Effector memory CD4-positive, alpha-beta T cell (primary cell): Measurements from ENCODE around the gene SMYD3.

Experiments used
- DNase-seq, 3 donors: peaks; one replicate each; pipeline ENCODE4 v3.0.0-alpha.2; 2020
- H3K27ac ChIP-seq: 2 replicates; pipeline ENCODE4 v1.7.0; 2013; ENCODE audit warnings: mild to moderate bottlenecking, low read length, moderate library complexity; ENCODE audit not compliant: insufficient read depth, poor library complexity, severe bottlenecking
- H3K27me3 ChIP-seq: replicated peaks from 2 replicates; pipeline ENCODE4 v1.7.0; 2013; ENCODE audit warnings: mild to moderate bottlenecking, low read length; ENCODE audit not compliant: insufficient read depth, control insufficient read depth, poor library complexity, severe bottlenecking
- H3K36me3 ChIP-seq: 2 replicates; pipeline ENCODE4 v1.7.0; 2013; ENCODE audit warnings: mild to moderate bottlenecking, low read length, moderate library complexity; ENCODE audit not compliant: control insufficient read depth, insufficient read depth
- H3K4me1 ChIP-seq: 2 replicates; pipeline ENCODE4 v1.7.0; 2013; ENCODE audit warnings: low read length, mild to moderate bottlenecking; ENCODE audit not compliant: control insufficient read depth, insufficient read depth, poor library complexity, severe bottlenecking
- H3K4me3 ChIP-seq: 2 replicates; pipeline ENCODE4 v1.7.0; 2013; ENCODE audit warnings: low read length, low read depth, mild to moderate bottlenecking; ENCODE audit not compliant: insufficient read depth, poor library complexity, severe bottlenecking
- H3K9me3 ChIP-seq: 2 replicates; pipeline ENCODE4 v1.7.0; 2013; ENCODE audit warnings: mild to moderate bottlenecking, low read length, moderate library complexity; ENCODE audit not compliant: control insufficient read depth

The SMYD3 gene

DNA sequence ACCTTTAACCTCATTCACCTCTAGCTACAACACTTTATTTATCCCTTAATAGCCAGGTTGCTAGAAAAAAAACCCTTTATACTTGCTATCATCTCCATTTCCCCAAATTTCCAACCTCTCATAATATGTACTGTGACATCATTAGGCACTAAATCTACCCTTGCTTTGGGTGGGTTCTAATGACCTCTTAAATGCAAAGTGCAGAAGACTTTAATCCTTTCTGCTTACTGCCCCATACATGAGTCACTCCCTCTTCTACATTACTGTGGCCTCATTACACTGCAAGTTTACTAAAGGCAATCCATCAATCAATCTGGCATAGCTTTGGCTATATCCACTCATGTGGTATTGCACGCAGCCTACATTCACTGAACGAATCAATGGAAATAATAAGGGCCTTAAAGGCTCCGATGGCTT is 353.3 kb downstream of the SMYD3 start:
- Histone ChIP-seq H3K27ac (no peak overlapping the region), H3K9me3 (no peaks in the 10 kb centered on the region), H3K4me1 (no peaks in the 10 kb centered on the region), H3K4me3 (no peak overlapping the region), H3K36me3 (no peaks in the 10 kb centered on the region), H3K27me3 (no peaks in the 10 kb centered on the region)
- DNase-seq: no peak

DNA sequence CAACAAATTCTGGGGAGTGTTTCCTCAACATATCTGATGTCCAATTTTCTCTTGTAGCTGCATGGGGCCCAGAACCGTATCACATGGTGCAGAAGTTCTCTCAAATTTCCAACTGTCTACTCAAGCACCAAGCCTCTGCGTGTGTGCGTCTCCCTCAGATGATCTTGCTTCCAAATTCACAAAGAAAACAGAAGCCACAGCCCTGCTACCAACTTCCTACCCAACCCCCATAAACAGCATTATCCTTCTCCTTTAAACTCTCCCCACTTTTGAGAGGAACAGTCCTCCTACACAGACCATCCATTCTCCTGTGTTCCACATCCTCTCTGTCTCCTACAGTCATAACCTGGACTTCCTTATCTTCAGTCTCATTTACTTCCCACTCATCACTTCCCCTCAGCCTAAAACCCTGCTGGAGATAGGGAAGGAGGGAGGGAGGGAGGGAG is 354.1 kb downstream of the SMYD3 start:
- Histone ChIP-seq H3K9me3 (no peaks in the 10 kb centered on the region), H3K4me1 (no peaks in the 10 kb centered on the region), H3K27me3 (no peaks in the 10 kb centered on the region), H3K4me3 (no peak overlapping the region), H3K27ac (no peak overlapping the region), H3K36me3 (no peaks in the 10 kb centered on the region)
- no peak for DNase-seq

DNA sequence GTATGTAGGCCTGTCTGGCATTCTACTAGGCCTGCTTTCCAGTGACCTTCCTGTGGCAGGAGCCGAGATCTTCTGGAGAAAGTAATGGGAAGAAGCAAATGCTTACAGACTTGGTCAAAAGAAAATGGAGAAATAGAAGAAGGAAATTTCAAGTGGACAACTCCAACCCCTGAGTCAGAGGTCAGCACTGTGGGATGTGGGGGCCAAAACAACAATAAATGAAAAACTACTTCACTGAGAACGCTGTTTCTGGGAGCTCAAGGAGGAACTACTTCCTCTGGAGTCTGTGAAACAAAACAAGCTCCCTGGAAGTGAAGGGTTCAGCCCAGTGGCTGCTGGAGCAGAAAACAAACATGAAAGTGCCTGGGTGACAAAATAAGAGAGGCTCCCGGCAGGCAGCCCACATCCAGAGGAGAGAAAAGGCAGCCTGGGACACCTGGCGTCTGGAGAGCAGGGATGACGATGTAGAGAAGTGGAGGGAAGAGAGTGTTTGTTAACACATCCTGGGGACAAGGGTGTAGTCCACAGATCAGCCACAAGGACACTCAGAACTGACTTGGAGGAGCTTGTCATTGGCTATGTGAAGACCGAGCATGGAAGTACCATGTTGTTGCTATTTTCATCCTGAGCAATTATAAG is 355.2 kb downstream of the SMYD3 start:
- Histone ChIP-seq H3K4me3 (no peak overlapping the region), H3K27ac (no peak overlapping the region), H3K9me3 (no peaks in the 10 kb centered on the region), H3K36me3 (no peaks in the 10 kb centered on the region), H3K27me3 (no peaks in the 10 kb centered on the region), H3K4me1 (no peaks in the 10 kb centered on the region)
- no peak for DNase-seq

DNA sequence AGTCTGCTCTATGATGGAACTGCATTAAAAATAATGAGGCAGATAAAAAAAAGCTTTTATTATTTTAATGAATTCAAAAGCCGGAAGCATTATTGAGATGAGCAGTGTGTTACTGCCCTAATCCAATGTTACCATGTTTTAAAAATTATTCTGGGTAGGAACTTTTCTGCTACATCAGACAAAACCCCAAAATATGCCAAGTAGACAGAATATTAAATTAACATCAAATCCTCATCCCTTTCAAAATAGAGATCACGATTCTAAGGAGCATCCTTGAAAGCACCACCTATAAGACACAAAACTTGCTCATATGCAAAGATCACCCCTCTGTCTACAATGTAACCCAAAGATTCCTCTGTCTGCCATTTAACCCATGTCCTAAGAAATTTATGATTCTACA is 357.5 kb downstream of the SMYD3 start:
- Histone ChIP-seq H3K9me3 (no peaks in the 10 kb centered on the region), H3K27ac (no peak overlapping the region), H3K4me3 (no peak overlapping the region), H3K27me3 (no peaks in the 10 kb centered on the region), H3K4me1 (no peaks in the 10 kb centered on the region), H3K36me3 (no peaks in the 10 kb centered on the region)
- DNase-seq: no peak

DNA sequence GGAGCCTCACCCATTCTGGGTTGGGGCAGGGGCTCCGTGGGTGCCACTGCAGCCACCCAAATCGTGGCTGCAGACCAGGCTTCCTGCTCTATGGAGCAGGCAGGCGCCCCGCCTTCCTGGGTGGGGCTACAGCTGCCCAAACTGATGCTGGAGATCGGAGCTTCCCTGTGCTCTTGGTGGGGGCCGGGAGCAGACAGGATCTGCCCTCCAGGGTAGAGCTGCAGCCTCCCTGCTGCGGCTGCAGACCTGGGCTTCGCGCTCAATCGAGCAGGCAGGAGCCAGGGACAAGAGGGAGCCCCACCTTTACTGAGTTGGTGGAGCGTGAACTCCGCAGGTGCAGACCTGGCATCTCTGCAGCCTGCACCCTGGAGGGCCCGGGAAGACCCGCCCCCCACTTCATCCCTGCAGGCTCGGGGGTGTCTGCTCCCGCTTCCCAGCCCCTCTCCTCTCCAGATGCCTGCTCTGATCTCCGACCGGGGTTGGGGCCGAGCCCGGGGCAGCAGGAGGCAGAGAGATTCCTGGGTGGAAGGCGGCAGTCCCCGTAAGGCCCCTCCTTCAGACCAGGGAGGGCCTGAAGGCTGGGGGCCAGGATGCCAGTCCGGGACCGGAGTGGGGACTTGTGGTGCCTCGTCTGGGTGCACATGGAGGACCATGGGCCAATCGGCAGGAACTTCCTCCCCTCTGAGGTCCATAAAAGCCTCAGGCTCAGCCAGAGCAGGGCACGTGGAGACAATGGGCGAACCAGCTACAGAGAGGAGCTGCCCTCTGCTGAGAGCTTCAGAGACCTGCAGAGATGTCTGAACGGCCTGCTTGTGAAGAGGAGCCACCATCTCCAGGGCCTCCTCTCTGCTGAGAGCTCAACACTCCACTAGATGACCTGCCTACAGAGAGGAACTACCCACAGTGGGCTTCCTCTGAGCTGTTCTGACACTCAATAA is 359.3 kb downstream of the SMYD3 start:
- H3K4me1 ChIP-seq: no peaks in the 10 kb centered on the region
- DNase-seq: no peak
- H3K4me3 ChIP-seq: no peak overlapping the region
- no peaks in the 10 kb centered on the region for H3K27me3 ChIP-seq
- no peaks in the 10 kb centered on the region for H3K9me3 ChIP-seq
- no peak overlapping the region for H3K27ac ChIP-seq
- no peaks in the 10 kb centered on the region for H3K36me3 ChIP-seq

DNA sequence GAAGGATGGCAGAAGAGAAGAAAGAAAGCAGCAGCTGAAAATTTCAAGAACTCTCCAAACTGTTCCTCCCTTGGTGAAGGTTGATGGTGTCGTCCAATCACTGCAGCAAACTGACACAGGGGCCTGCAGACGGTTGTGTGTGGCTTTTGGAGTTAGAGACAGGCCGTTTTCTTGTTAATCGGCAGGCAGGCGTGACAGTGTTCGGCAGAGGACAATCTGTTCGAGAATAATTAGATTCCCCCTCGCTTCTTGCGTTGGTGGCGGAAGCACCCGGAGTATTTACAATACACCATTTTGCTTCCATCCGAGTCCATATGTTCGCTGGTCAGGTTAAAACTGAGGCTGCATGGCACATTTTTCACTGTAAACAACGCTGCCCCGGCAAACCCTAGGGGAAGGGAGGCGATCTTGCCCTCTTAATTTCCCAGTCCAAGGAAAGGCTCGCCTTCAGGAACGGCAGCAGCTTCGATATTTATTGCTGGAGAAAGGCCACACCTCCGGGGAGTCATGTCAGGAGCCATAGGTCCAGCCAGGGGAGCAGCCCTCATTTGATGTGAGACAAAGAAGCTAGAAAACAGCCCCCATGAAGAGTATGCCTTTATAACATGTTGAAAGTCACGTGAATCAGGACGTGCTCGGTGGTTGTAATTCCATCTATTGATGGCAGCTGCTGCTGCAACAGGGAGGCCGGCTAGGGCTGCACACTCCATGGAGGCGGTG is 360.1 kb downstream of the SMYD3 start:
- DNase-seq: no peak
- Histone ChIP-seq H3K4me1 (no peaks in the 10 kb centered on the region), H3K9me3 (no peaks in the 10 kb centered on the region), H3K4me3 (no peak overlapping the region), H3K27me3 (no peaks in the 10 kb centered on the region), H3K27ac (no peak overlapping the region), H3K36me3 (no peaks in the 10 kb centered on the region)

DNA sequence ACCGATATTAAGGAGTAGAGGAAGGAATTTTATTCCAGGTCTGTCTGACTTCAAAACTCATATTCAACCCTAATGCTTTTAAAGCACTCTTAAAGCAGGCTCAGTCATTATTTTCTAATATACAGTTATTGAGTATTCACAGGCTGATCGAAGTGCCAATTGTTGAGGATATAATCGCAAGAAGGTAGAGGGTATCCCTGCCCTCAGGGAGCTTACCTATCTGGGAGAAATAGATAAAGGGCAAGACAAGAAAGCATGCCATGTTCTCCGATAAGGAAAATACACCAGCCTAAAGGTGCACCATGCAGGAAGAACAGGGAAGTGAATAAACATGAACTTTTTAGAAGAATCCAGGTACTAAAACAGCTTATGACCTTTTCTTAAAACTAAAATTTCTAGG is 361.2 kb downstream of the SMYD3 start:
- no peaks in the 10 kb centered on the region for H3K4me1 ChIP-seq
- H3K27me3 ChIP-seq: no peaks in the 10 kb centered on the region
- no peak overlapping the region for H3K4me3 ChIP-seq
- H3K36me3 ChIP-seq: no peaks in the 10 kb centered on the region
- no peak overlapping the region for H3K27ac ChIP-seq
- DNase-seq: no peak
- H3K9me3 ChIP-seq: no peaks in the 10 kb centered on the region

DNA sequence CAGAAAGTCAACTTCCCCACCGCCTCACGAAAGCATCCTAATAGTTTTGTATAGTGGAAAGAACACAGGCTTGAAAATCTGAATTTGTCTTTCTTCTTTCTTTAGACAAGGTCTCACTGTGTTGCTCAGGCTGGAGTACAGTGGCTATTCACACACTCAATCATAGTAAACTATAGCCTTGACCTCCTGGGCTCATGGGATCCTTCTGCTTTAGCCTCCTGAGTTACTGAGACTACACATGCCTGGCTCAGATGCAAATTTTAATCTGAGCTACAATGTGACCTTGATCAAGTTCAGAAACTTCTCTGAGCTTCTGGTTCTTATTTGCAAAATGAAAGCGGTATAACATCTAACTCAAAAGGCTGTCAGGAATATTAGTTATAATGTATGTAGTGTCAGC is 362.1 kb downstream of the SMYD3 start:
- Histone ChIP-seq H3K4me1 (no peaks in the 10 kb centered on the region), H3K27ac (no peak overlapping the region), H3K36me3 (no peaks in the 10 kb centered on the region), H3K4me3 (no peak overlapping the region), H3K27me3 (no peaks in the 10 kb centered on the region), H3K9me3 (no peaks in the 10 kb centered on the region)
- no peak for DNase-seq

DNA sequence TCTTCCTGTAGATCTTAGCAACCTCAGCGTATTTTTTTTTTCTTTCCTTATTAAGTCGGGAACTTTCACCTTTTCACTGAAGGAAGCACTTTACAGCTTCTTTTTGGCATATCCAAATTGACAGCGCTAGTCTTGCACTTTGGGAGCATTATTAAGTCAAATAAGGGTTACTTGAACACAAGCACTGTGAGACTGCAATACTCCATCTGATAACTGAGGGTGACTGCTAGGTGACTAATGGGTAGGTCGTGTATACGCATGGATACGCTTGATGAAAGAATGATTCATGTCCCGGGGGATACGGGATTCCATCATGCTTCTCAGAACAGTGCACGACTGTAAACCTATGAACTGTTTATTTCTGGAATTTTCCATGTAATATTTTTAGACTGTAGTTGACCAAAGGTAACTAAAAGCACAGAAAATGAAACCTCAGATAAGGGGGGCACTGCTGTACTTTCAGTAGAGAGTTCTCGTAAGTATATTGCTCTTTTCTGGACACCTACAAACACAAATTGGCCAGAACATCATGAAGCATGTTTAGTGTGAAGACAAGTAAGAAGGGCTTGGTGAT is 364.7 kb downstream of the SMYD3 start:
- Histone ChIP-seq H3K9me3 (no peaks in the 10 kb centered on the region), H3K27me3 (no peaks in the 10 kb centered on the region), H3K4me1 (no peaks in the 10 kb centered on the region), H3K27ac (no peak overlapping the region), H3K4me3 (no peak overlapping the region), H3K36me3 (no peaks in the 10 kb centered on the region)
- DNase-seq: no peak
